ENCODE data around the gene FAM180A.

GRCh38 chr7:135786911-135787310 is 38.3 kb upstream of the FAM180A start:
- TF ChIP-seq CTCF (IDR thresholded peaks at IDR 0.05; ENCODE audit: insufficient read depth, low read length, poor library complexity, severe bottlenecking): no peak
- TF ChIP-seq EZH2phosphoT487 (conservative IDR thresholded peaks at IDR 0.05; ENCODE audit: low read length): no peak
